Measurements from ENCODE around the gene KLF2.

KLF2 gene

GRCh38 chr19:16365300-16365996 is 40.8 kb downstream of the KLF2 start:
- no peak for DNase-seq (ENCODE audit: low read depth)

GRCh38 chr19:16366056-16366432 is 41.4 kb downstream of the KLF2 start:
- DNase-seq (ENCODE audit: low read depth): no peak

GRCh38 chr19:16366433-16367260 is 42.0 kb downstream of the KLF2 start:
- no peak for DNase-seq (ENCODE audit: low read depth)

- DNase-seq (ENCODE audit: low read depth): no peak
Observed at GRCh38 chr19:16367261-16367683, 42.6 kb downstream of the KLF2 start.

GRCh38 chr19:16368385-16369305 is 44.0 kb downstream of the KLF2 start:
- no peak for DNase-seq (ENCODE audit: low read depth)

- DNase-seq (ENCODE audit: low read depth): no peak
Observed at GRCh38 chr19:16369306-16369663, 44.7 kb downstream of the KLF2 start.

- DNase-seq (ENCODE audit: low read depth): no peak
Observed at GRCh38 chr19:16369664-16370576, 45.3 kb downstream of the KLF2 start.

GRCh38 chr19:16370641-16371391 is 46.2 kb downstream of the KLF2 start:
- DNase-seq (ENCODE audit: low read depth): no peak

GRCh38 chr19:16371540-16371986 is 46.9 kb downstream of the KLF2 start:
- no peak for DNase-seq (ENCODE audit: low read depth)

GRCh38 chr19:16372065-16372915 is 47.7 kb downstream of the KLF2 start:
- DNase-seq (ENCODE audit: low read depth): no peak

- DNase-seq (ENCODE audit: low read depth): no peak
Observed at GRCh38 chr19:16373079-16373478, 48.5 kb downstream of the KLF2 start.

- DNase-seq (ENCODE audit: low read depth): peak; percentile 63
Observed at GRCh38 chr19:16373532-16373931, 48.9 kb downstream of the KLF2 start.

- DNase-seq (ENCODE audit: low read depth): no peak
Observed at GRCh38 chr19:16373989-16374388, 49.4 kb downstream of the KLF2 start.

- DNase-seq (ENCODE audit: low read depth): no peak
Observed at GRCh38 chr19:16374436-16374835, 49.8 kb downstream of the KLF2 start.

GRCh38 chr19:16375157-16375935 is 50.7 kb downstream of the KLF2 start:
- no peak for DNase-seq (ENCODE audit: low read depth)

- no peak for DNase-seq (ENCODE audit: low read depth)
Observed at GRCh38 chr19:16375936-16376185, 51.2 kb downstream of the KLF2 start.

- no peak for DNase-seq (ENCODE audit: low read depth)
Observed at GRCh38 chr19:16376241-16376640, 51.6 kb downstream of the KLF2 start.

GRCh38 chr19:16376649-16377048 is 52.0 kb downstream of the KLF2 start:
- DNase-seq (ENCODE audit: low read depth): no peak

GRCh38 chr19:16377521-16377920 is 52.9 kb downstream of the KLF2 start:
- no peak for DNase-seq (ENCODE audit: low read depth)

Data from fibroblast of the conjunctiva (primary cell).